ENCODE measurements around the gene GTF2A1L. TPM values are rescaled to one million over a fixed set of nuclear protein-coding genes. Genes with fewer than 3 reads are reported as not detected.

GTF2A1L gene
- polyA plus RNA-seq, 2 of the 4 experiments (the other 2 are of a cell fraction): not detected

DNA sequence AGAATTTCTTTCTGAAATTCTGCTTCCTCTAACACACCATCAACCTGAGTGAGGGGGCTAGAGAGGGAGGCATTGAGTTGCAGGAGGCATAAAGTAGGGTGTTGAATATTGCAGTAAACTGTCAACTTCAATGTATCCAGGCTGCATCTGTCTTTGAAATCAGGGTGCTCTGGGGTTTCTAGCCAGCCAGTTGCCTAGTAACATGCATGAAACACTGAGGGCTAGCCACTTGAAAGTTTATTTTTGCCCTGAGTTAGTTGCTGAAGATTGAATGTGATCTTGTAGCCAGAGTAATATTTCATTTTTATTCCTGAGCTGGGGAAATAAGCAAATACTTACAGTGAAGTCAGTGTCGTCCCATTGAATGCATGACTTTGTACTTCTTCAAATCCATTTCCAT is 96.0 kb downstream of the GTF2A1L start:
- ATAC-seq: no peak
- Histone ChIP-seq H3K4me2 (no peak overlapping the region), H3K9me3 (no peaks in the 10 kb centered on the region), H3K4me3 (no peak overlapping the region), H3K4me1 (no peaks in the 10 kb centered on the region), H3K27ac (no peak overlapping the region)
- ChIA-PET POLR2A (no interaction called here), CTCF (no interaction called here)
- no peak for FAIRE-seq
- TF ChIP-seq HEYL (CRISPR knock-in tag; IDR thresholded peaks at IDR 0.05): no peak
- no peak for TF ChIP-seq KDM5A (IDR thresholded peaks at IDR 0.05)
- no peak for TF ChIP-seq RNF2 (IDR thresholded peaks at IDR 0.05; ENCODE audit: borderline replicate concordance, low read depth)
- no peak for TF ChIP-seq FOSB (CRISPR knock-in tag; IDR thresholded peaks at IDR 0.05)
- TF ChIP-seq HDAC2 (IDR thresholded peaks at IDR 0.05): no peak
- TF ChIP-seq ZFP36 (IDR thresholded peaks at IDR 0.05; ENCODE audit: borderline replicate concordance, partially characterized antibody): no peak
- TF ChIP-seq CEBPB (IDR thresholded peaks at IDR 0.05): no peak
- TF ChIP-seq MAX (IDR thresholded peaks at IDR 0.05): no peak
- no peak for DNase-seq (ENCODE audit: low read depth in 1 of 2, low spot score in 1 of 2)
- 16% methylated on average over 1 of the region's 1 CpG for WGBS (ENCODE audit: missing lambda C conversion rate)

DNA sequence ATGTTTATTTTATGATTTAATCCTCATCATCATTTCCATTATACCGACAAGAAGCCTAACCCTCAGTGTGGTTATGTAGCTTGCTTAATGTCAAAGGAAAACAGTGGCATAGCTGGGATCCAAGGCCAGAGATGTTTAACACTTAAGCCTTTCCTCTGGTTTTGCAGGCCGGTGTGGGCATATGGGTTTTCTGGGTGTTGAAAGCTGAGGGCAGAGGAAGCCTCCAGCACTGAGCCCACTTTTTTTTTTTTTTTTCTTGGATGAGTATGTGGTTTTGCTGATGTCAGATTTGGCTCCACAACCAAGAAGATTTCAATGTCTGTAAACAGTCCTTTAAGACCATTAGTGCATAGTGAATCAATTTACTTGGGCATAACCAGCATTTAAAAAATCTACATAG is 96.6 kb downstream of the GTF2A1L start:
- no peaks in the 10 kb centered on the region for H3K9me3 ChIP-seq
- H3K27ac ChIP-seq: no peak overlapping the region
- ChIA-PET CTCF (no interaction called here), POLR2A (no interaction called here)
- no peak overlapping the region for H3K4me3 ChIP-seq
- FAIRE-seq (no peak), ATAC-seq (no peak), DNase-seq (ENCODE audit: low read depth in 1 of 2, low spot score in 1 of 2) (no peak)
- WGBS (ENCODE audit: missing lambda C conversion rate): 48% methylated on average over 2 of the region's 2 CpGs
- H3K4me2 ChIP-seq: no peak overlapping the region
- H3K4me1 ChIP-seq: no peaks in the 10 kb centered on the region
- TF ChIP-seq ATOH8 (CRISPR knock-in tag; IDR thresholded peaks at IDR 0.05; ENCODE audit: low read depth): no peak
- TF ChIP-seq PHF8 (IDR thresholded peaks at IDR 0.05; ENCODE audit: borderline replicate concordance, low read depth): no peak
- TF ChIP-seq NPAS2 (CRISPR knock-in tag; IDR thresholded peaks at IDR 0.05; ENCODE audit: borderline replicate concordance): no peak
- no peak for TF ChIP-seq USF2 (IDR thresholded peaks at IDR 0.05)
- TF ChIP-seq CBX2 (IDR thresholded peaks at IDR 0.05; ENCODE audit: borderline replicate concordance, low read depth): no peak
- no peak for TF ChIP-seq POLR2A (IDR thresholded peaks at IDR 0.05; ENCODE audit: low read length)
- TF ChIP-seq HOXB13 (CRISPR knock-in tag; IDR thresholded peaks at IDR 0.05; ENCODE audit: low read depth): no peak
- no peak for TF ChIP-seq ZC3H11A (IDR thresholded peaks at IDR 0.05)

DNA sequence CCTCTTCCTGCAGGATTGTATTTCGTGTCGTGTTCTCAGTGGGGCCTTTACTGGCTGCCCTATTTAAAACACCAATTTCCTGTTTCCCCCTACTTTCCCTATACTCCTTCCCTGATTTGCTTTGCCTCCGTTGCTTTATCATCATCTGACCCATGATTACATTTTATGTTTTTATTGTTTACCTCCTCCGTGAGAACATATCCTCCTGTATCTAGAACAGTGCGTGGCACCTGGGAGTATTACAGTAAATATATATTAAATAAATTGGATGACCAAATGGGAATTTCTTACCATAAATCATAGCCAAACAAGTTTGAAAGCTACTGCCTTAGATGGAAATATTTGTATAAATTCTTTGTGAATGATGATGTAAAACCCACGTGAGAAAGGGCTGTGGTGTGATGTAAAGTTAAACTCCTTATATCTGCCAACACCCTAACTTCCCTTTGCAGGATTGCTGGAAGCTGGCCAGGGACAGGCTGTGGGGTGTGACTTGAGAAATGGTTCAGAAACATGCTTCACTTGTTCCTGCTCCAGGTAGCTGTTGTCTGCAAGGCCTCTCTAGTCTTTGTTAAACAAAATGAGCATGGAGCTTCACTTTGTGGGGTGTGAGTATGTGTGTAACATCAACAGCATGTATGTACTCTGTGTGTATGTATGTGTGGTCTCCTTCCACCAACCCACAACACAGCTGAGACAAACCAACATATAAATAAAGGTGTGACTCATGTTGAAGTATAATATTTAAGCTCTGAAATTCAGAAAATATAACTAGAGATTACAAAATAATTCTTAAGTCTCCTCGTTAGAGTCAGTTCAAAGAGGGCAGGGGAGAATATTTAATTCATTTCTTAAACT is 97.6 kb downstream of the GTF2A1L start:
- ChIA-PET POLR2A (no interaction called here), CTCF (interaction anchor here (1.3 kb wide), 1 partner anchor 20 kb away, joined by 3 read pairs; no protein-coding TSS in a partner anchor)
- DNase-seq (ENCODE audit: low read depth in 1 of 2, low spot score in 1 of 2) (peak in 1 of 2 experiments; percentile 9), ATAC-seq (no peak), FAIRE-seq (no peak)
- no peak overlapping the region for H3K27ac ChIP-seq
- TF ChIP-seq, protein P1, sequence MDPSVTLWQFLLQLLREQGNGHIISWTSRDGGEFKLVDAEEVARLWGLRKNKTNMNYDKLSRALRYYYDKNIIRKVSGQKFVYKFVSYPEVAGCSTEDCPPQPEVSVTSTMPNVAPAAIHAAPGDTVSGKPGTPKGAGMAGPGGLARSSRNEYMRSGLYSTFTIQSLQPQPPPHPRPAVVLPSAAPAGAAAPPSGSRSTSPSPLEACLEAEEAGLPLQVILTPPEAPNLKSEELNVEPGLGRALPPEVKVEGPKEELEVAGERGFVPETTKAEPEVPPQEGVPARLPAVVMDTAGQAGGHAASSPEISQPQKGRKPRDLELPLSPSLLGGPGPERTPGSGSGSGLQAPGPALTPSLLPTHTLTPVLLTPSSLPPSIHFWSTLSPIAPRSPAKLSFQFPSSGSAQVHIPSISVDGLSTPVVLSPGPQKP (IDR thresholded peaks at IDR 0.05; ENCODE audit: low read depth, low read length): no peak
- no peak for TF ChIP-seq RFX5 (IDR thresholded peaks at IDR 0.05)
- no peak for TF ChIP-seq ATOH8 (CRISPR knock-in tag; IDR thresholded peaks at IDR 0.05; ENCODE audit: low read depth)
- TF ChIP-seq, protein P2, sequence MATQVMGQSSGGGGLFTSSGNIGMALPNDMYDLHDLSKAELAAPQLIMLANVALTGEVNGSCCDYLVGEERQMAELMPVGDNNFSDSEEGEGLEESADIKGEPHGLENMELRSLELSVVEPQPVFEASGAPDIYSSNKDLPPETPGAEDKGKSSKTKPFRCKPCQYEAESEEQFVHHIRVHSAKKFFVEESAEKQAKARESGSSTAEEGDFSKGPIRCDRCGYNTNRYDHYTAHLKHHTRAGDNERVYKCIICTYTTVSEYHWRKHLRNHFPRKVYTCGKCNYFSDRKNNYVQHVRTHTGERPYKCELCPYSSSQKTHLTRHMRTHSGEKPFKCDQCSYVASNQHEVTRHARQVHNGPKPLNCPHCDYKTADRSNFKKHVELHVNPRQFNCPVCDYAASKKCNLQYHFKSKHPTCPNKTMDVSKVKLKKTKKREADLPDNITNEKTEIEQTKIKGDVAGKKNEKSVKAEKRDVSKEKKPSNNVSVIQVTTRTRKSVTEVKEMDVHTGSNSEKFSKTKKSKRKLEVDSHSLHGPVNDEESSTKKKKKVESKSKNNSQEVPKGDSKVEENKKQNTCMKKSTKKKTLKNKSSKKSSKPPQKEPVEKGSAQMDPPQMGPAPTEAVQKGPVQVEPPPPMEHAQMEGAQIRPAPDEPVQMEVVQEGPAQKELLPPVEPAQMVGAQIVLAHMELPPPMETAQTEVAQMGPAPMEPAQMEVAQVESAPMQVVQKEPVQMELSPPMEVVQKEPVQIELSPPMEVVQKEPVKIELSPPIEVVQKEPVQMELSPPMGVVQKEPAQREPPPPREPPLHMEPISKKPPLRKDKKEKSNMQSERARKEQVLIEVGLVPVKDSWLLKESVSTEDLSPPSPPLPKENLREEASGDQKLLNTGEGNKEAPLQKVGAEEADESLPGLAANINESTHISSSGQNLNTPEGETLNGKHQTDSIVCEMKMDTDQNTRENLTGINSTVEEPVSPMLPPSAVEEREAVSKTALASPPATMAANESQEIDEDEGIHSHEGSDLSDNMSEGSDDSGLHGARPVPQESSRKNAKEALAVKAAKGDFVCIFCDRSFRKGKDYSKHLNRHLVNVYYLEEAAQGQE (IDR thresholded peaks at IDR 0.05): no peak
- no peak for TF ChIP-seq ZC3H11A (IDR thresholded peaks at IDR 0.05)
- no peak overlapping the region for H3K4me3 ChIP-seq
- H3K4me2 ChIP-seq: no peak overlapping the region
- no peaks in the 10 kb centered on the region for H3K9me3 ChIP-seq
- no peaks in the 10 kb centered on the region for H3K4me1 ChIP-seq
- WGBS (ENCODE audit: missing lambda C conversion rate): 15% methylated on average over 7 of the region's 7 CpGs
